ENCODE results near the gene SLIT3.

- TF ChIP-seq CTCF (IDR thresholded peaks at IDR 0.05; ENCODE audit: extremely low read depth in 1 of 2, insufficient read depth in 1 of 2, low read depth in 1 of 2, low read length in 2 of 2) (no peak), JUN (IDR thresholded peaks at IDR 0.05; ENCODE audit: borderline replicate concordance, insufficient read depth, insufficient read length, low read depth) (no peak), EZH2 (IDR thresholded peaks at IDR 0.05; ENCODE audit: borderline replicate concordance, low read depth, low read length, severe bottlenecking) (no peak), POLR2AphosphoS5 (IDR thresholded peaks at IDR 0.05; ENCODE audit: insufficient read depth, low read depth, low read length) (no peak), POLR2A (IDR thresholded peaks at IDR 0.05; ENCODE audit: low read depth, low read length) (no peak)
- TF ChIP-seq, protein P1, sequence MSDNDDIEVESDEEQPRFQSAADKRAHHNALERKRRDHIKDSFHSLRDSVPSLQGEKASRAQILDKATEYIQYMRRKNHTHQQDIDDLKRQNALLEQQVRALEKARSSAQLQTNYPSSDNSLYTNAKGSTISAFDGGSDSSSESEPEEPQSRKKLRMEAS (IDR thresholded peaks at IDR 0.05; ENCODE audit: insufficient read depth, insufficient read length) = no peak
These were observed 366.8 kb downstream of the SLIT3 start for GRCh38 chr5:168934169-168934568.
